GM04504 (cell line): Measurements from ENCODE around the gene RBX1.

Experiments
- DNase-seq: peaks from one replicate; pipeline ENCODE4 v3.0.0-alpha.2; 2012; ENCODE audit warnings: low read depth

RBX1 gene

GRCh38 chr22:41022470-41023298 is 71.5 kb downstream of the RBX1 start:
- peak; percentile 69 for DNase-seq
